OCI-LY3 (cell line): ENCODE results near the gene L3MBTL4.

Experiments used
- H2AFZ ChIP-seq: fragments of 200-600, 300-600 bp; shearing (Covaris generic); 2 replicates; pipeline ENCODE4 v1.6.0; 2014; ENCODE audit warnings: antibody characterized with exemption, low read depth, low read length
- H3K27ac ChIP-seq: fragments of 200-600, 300-600 bp; sonication (generic); 2 replicates; pipeline ENCODE4 v1.5.1; 2014; ENCODE audit warnings: mild to moderate bottlenecking, low read length, moderate library complexity, mixed read lengths
- H3K27me3 ChIP-seq: fragments of 200-600, 300-600 bp; sonication (generic); 2 replicates; pipeline ENCODE4 v1.6.1; 2014; ENCODE audit warnings: low read depth, low read length, mixed read lengths
- H3K36me3 ChIP-seq: fragments of 200-600, 300-600 bp; sonication (generic); replicated peaks from 2 replicates; pipeline ENCODE3; 2014; ENCODE audit warnings: low read depth, low read length, mixed read lengths
- H3K4me1 ChIP-seq: fragments of 300-600, 200-600 bp; sonication (generic); 2 replicates; pipeline ENCODE4 v1.6.1; 2014; ENCODE audit warnings: low read length, mixed read lengths
- H3K4me2 ChIP-seq: fragments of 200-600, 300-600 bp; sonication (generic); 2 replicates; pipeline ENCODE4 v1.6.1; 2014; ENCODE audit warnings: low read length, mixed read lengths
- H3K4me3 ChIP-seq: fragments of 300-600, 200-600 bp; sonication (generic); 2 replicates; pipeline ENCODE4 v1.5.1; 2014; ENCODE audit warnings: antibody characterized with exemption, mild to moderate bottlenecking, low read length, moderate library complexity
- H3K79me2 ChIP-seq: fragments of 300-600, 200-600 bp; shearing (Covaris generic); 2 replicates; pipeline ENCODE4 v1.6.1; 2014; ENCODE audit warnings: mild to moderate bottlenecking, low read length, mixed read lengths
- H3K9ac ChIP-seq: fragments of 300-600, 200-600 bp; shearing (Covaris generic); 2 replicates; pipeline ENCODE4 v1.6.0; 2014; ENCODE audit warnings: mild to moderate bottlenecking, low read length, moderate library complexity
- H3K9me3 ChIP-seq: fragments of 200-600, 300-600 bp; shearing (Covaris generic); 2 replicates; pipeline ENCODE4 v1.6.1; 2014; ENCODE audit warnings: low read length, mixed read lengths; ENCODE audit not compliant: insufficient read depth
- H4K20me1 ChIP-seq: fragments of 200-600, 300-600 bp; sonication (generic); 2 replicates; pipeline ENCODE4 v1.6.1; 2016; ENCODE audit warnings: low read length, mixed read lengths; ENCODE audit not compliant: insufficient read depth
- CTCF ChIP-seq: fragments of 200-600, 300-600 bp; sonication (generic); IDR thresholded peaks from 2 replicates; pipeline ENCODE4 v1.5.1; 2014; ENCODE audit warnings: antibody characterized with exemption, low read length, low read depth
- EZH2phosphoT487 ChIP-seq: fragments of 200-600 bp; shearing (Covaris generic); IDR thresholded peaks from 2 replicates; pipeline ENCODE4 v1.6.1; 2018; ENCODE audit warnings: antibody characterized with exemption, mixed run types, low read depth

Gene L3MBTL4

DNA sequence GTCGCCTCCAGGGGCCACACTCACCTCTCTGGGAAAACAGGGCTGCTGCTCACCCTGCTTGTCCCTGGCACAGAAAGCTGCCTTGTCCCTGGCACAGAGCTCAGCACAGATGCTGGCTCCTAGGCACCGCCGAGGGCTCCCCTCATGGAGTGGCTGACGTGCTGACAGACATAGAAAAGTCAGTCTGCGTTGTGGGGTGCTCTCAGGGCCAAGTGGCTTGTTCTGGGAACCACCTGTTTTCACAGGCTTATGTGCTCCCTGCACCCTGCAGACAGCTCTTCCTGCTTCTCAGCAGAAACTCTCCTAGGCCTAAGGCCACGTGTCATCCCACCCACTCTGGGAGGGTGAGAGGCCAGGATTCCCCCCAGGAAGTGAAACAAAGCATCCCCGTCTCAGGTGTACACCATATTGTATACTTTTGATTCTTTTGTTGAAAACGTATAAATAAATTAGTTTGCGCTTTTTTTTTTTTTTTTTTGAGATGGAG is 434.7 kb downstream of the L3MBTL4 start:
- no peaks in the 10 kb centered on the region for H3K9me3 ChIP-seq
- no peak overlapping the region for H3K9ac ChIP-seq
- H3K27ac ChIP-seq = no peak overlapping the region
- no peak overlapping the region for H2AFZ ChIP-seq
- H3K4me1 ChIP-seq = peaks cover 6% of the 10 kb centered on the region
- H3K4me2 ChIP-seq = no peak overlapping the region
- no peaks in the 10 kb centered on the region for H3K79me2 ChIP-seq
- H3K36me3 ChIP-seq = no peaks in the 10 kb centered on the region
- no peak overlapping the region for H3K4me3 ChIP-seq
- no peak for TF ChIP-seq EZH2phosphoT487
- TF ChIP-seq CTCF = no peak
- no peaks in the 10 kb centered on the region for H4K20me1 ChIP-seq
- no peaks in the 10 kb centered on the region for H3K27me3 ChIP-seq

- no peaks in the 10 kb centered on the region for H3K9me3 ChIP-seq
- no peaks in the 10 kb centered on the region for H3K36me3 ChIP-seq
- no peak for TF ChIP-seq CTCF
- no peak for TF ChIP-seq EZH2phosphoT487
- H3K79me2 ChIP-seq = no peaks in the 10 kb centered on the region
- H3K4me1 ChIP-seq = peaks cover 7% of the 10 kb centered on the region
- no peak overlapping the region for H3K4me3 ChIP-seq
- no peak overlapping the region for H3K4me2 ChIP-seq
- H2AFZ ChIP-seq = no peak overlapping the region
- no peaks in the 10 kb centered on the region for H4K20me1 ChIP-seq
- H3K9ac ChIP-seq = no peak overlapping the region
- no peak overlapping the region for H3K27ac ChIP-seq
- H3K27me3 ChIP-seq = no peaks in the 10 kb centered on the region
Measured at GRCh38 chr18:5979176-5979888, 435.4 kb downstream of the L3MBTL4 start.

DNA sequence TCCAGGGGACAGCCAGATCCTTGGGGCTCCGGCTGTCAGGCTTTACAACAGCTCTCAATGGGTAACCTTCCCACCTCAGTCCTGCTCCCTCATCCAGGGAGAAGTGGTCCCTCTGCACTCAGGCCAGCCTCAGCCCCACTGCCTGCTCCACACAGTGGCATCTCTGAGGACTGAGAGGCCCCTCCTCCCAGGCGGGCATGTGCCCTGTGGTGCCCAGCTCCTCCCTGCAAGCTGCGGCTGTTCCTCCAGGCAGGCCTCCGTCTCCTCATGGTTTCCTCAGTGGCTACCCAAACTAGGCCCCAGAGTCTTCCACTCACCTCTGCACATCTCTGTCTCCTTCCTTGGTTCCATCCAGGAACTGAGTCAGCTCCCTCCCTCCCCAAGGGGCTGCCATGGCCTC is 437.7 kb downstream of the L3MBTL4 start:
- TF ChIP-seq CTCF (no peak), EZH2phosphoT487 (no peak)
- no peak overlapping the region for H3K4me3 ChIP-seq
- no peaks in the 10 kb centered on the region for H4K20me1 ChIP-seq
- no peaks in the 10 kb centered on the region for H3K79me2 ChIP-seq
- no peak overlapping the region for H3K4me2 ChIP-seq
- H3K9me3 ChIP-seq = no peaks in the 10 kb centered on the region
- H3K36me3 ChIP-seq = no peaks in the 10 kb centered on the region
- H3K9ac ChIP-seq = no peak overlapping the region
- no peak overlapping the region for H2AFZ ChIP-seq
- H3K4me1 ChIP-seq = peaks cover 7% of the 10 kb centered on the region
- no peaks in the 10 kb centered on the region for H3K27me3 ChIP-seq
- H3K27ac ChIP-seq = no peak overlapping the region

DNA sequence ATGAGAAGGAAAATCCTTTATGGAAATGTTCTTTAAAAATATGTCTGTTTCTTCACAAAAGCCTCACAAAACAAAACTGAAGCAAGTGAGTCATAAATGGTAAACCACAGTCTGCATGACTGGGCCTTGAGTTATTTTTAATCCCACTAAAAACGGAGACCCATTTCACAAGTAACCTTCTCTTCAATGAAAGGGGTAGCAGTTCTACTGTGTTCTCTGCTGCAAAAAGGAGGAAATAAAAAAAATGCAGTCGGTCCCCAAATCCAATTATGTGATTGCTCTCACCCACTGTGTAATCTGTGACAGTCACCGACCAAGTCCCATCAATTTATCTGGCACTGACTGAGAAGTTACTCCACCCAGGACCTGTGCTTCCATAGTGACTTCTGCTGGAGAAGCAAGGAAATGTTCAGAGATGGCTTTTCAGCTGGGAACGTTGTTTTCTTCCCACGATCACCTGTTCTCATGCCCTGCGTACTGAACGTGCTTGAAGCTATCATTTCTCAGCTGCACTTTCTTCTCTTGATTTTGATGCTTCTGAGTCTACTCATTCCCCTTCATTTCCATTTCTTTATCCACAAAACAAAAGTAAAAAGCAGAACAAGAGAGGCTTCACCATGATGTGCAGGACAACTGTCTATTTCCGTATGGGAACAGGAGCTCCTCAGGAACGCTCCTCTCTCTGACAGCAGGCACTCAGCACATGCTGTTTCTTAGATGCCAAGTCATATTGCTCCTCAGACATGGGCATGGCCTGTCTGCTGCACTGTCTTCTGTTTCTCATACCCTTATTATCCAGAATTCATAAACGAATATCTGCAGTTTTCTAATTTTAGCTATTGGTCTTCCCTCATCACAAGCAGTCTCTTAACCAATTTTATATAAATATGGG is 439.4 kb downstream of the L3MBTL4 start:
- Histone ChIP-seq H3K27ac (no peak overlapping the region), H3K4me1 (peaks cover 7% of the 10 kb centered on the region), H3K9me3 (no peaks in the 10 kb centered on the region), H2AFZ (no peak overlapping the region), H3K36me3 (no peaks in the 10 kb centered on the region), H3K9ac (no peak overlapping the region), H3K4me3 (no peak overlapping the region), H3K79me2 (no peaks in the 10 kb centered on the region), H3K4me2 (no peak overlapping the region), H3K27me3 (peaks cover 5% of the 10 kb centered on the region; the same call in 1 of the 2 replicates), H4K20me1 (no peaks in the 10 kb centered on the region)
- no peak for TF ChIP-seq EZH2phosphoT487
- TF ChIP-seq CTCF = no peak
